HG03575 (cell line): ENCODE results near the gene MED25.

Experiments
- ATAC-seq: cut with Tn5 transposase; IDR thresholded peaks from one replicate; pipeline ENCODE4 v1.9.1; 2021; ENCODE audit not compliant: unreplicated experiment, insufficient number of reproducible peaks, low FRiP score; ENCODE audit errors: extremely low read depth

The MED25 gene

DNA sequence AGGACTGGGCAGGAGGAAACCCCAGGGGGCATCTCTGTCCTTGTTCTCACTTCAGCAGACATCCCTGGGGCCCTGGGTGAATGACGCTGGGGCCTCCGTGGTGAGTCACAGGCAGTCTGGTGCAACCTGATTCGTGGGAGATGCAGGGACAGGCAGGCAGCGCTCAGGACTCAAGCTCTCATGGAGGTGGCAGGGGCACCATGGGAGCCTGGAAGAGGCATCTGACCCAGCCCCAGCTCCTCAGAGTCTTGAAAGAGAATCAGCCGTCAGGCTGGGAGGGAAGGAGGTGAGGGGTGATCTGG, 18.9 kb downstream of the MED25 start:
- no peak for ATAC-seq

DNA sequence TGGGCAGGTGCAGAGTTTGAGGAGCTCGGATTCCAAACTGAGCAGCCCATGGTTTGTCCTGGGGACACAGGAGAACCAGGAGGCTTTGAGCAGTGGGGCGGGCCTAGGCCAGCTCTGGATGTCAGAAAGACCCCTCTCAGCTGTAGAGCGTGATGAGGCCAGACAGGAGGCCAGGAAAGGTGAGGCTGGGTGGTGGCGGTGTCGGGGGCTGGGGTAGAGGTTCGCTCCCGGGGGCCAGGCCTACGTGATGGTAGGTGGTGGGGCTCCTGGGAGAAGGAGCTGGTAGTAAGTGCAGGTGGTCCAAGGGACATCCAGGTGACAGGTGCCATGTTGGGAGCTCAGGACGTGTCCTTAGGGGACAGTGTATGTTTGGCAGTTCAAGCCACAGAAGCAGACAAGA, 19.3 kb downstream of the MED25 start:
- no peak for ATAC-seq

- no peak for ATAC-seq
Observed at GRCh38 chr19:49838885-49839588, 20.9 kb downstream of the MED25 start.

DNA sequence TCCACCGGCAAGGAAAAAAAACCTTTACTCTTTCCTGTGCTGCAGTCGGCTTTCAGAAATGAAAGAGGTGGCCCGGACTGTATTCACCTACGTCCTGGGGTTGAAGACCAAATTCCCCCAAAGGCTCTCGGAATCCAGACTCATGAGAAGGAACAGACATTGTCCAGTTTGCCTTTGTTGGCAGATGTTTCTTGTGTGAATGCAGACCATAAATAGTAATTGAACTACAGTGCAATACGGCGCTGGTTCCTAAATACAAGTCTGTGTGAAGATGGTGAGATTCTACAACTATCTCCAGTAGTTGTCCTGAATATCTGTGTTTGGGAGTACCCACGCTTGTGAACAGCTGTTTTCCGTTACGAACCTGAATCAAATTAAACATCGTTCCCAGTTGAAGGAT, 21.6 kb downstream of the MED25 start:
- ATAC-seq = no peak

DNA sequence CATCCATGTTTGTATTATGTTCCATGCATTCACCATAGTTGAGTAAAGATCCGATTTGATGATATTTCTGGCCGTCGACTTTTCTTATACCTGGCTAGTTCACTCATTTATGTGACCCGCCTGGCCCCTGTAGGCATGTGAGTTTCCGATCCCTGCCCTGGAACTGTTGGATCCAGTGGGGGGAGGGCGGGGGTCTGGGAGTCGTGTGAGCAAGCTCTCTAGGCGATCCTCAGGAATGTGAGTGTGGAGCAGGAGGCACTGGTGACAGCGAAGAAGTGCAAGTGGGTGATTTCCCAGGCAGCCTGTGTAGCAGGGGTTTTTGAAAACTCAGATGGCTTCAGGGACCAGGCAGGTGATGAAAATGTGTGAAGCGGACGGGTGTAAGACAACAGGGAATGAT, 22.2 kb downstream of the MED25 start:
- ATAC-seq = no peak

DNA sequence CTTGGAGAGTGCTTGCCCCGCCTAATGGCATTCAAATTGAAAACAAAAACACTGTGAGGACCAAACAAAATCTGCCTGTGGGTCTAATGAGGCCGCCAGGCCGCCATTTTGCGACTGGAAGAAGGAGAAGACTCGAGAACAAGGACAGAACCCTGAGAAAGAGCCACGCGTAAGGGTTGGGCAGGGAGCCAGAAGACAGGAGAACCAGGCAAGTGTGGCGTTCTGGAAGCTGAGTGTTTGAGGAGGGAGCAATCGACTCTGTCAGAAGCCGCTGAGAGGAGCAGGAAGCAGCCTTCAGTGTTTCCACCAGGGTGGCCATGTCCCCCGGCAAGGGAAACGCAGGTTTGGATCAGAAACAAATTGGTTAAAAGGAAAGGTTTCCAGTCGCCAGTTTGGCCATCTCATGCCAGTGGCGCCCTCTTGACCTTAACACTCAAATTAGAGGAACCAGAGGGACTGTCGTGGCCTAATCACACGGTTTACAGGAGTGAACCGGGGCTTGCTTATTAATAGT, 22.7 kb downstream of the MED25 start:
- ATAC-seq = no peak

GRCh38 chr19:49843265-49843664, 25.2 kb downstream of the MED25 start:
- no peak for ATAC-seq

DNA sequence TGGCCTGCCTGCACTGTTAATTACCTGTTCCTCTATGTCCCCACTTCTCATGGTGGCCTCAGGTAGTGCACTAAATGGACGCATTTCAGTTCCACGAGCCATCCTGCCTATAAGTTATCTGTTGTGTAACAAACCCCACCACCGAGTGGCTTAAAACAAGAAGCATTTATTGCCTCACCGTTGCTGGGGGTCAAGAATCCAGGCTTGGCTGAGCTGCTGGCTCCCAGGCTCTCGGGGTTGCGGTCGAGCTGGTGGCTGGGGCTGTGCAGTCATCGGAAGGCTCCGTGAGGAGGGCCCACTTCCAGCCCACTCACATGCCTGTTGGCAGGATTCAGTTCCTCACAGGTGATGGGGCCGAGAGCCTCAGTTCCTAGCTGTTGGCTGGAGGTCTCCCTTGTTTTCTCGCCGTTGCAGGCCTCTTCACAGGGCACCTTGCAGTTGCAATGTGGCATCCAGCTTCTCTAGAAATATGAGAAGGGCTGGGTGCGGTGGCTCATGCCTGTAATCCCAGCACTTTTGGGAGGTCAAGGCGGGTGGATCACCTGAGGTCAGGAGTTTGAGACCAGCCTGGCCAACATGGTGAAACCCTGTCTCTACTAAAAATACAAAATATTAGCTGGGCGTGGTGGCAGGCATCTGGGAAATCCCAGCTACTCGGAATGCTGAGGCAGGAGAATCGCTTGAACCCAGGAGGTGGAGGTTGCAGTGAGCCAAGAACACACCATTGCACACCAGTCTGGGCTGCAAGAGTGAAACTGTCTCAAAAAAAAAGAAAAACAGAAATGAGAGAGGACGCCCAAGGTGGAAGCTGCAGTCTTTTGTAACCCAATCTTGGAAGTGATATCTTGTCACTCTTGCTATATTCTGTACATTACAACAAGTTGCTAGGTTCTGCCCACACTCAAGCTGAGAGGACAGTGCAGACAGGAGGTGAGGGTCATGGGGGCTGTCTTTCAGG, 26.3 kb downstream of the MED25 start:
- no peak for ATAC-seq

GRCh38 chr19:49845414-49845813, 27.3 kb downstream of the MED25 start:
- no peak for ATAC-seq

GRCh38 chr19:49846408-49846807, 28.3 kb downstream of the MED25 start:
- ATAC-seq = no peak

- no peak for ATAC-seq
Observed at GRCh38 chr19:49847731-49848696, 29.9 kb downstream of the MED25 start.

DNA sequence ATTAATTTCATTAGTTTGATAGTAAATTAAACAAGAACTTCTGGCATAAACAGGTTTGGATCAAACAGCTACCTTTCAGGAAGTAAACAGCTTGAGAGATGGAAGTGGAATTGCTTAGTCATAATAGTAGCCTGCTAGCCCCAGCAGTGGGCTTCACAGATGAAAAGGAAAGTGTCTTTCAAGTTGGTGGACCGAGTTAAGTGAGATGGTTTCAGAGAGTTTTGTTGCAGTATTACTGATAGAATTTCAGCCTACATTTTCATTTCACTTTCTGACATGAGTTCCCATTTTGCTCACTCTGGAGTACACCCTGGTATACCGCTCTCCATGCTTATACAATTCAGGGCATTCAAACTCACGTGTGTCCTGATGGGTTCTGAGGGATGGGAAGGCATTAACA, 30.8 kb downstream of the MED25 start:
- no peak for ATAC-seq

DNA sequence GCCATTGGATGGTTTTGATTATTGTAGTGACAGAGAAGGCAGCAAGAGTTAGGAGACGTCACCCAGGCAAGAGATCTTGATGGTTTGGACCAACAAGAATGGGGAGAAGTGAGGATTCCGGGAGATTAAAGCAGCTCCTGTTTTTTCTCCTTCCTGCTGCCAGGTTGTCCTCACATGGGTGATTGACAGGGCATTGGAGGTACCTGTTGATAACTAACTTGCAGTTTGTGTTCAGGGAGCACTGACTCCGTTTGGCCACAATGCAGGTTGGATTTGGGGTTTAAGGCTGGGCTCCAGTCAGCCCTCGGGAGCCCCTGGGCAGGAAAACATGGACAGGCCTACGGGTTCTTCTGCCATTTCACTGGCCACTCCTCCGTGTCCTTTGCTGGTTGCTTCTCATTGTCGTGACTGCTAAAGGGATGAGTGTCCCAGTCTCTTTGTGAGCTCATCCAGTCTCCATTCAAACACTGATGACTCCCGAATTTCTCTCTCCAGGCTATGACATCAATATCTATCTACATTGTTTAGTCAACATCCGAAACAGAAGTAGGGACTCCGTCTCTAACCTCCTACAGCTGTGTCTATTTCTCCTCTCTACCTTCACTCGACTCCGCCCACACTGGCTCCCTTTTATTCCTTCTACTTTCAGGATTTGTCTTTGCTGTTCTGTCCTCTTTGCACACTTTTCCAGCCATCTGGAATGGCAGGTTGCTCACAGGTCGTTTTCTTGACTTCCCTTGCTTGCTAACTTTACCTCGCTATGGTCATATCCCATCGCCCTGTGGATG, 31.5 kb downstream of the MED25 start:
- ATAC-seq = no peak

DNA sequence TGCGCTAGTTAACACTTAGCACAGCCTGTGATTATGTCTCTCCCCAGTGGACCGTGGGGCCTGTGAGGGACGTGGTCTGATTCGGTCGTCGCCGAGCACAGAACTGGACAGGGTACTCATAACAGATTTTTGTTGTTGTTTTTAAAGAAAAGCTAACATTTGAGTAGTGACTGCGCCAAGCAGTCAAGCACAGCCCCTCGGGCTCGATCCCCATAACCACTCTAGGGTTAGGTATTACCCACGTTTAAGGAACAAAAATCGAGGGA, 32.1 kb downstream of the MED25 start:
- ATAC-seq = no peak

DNA sequence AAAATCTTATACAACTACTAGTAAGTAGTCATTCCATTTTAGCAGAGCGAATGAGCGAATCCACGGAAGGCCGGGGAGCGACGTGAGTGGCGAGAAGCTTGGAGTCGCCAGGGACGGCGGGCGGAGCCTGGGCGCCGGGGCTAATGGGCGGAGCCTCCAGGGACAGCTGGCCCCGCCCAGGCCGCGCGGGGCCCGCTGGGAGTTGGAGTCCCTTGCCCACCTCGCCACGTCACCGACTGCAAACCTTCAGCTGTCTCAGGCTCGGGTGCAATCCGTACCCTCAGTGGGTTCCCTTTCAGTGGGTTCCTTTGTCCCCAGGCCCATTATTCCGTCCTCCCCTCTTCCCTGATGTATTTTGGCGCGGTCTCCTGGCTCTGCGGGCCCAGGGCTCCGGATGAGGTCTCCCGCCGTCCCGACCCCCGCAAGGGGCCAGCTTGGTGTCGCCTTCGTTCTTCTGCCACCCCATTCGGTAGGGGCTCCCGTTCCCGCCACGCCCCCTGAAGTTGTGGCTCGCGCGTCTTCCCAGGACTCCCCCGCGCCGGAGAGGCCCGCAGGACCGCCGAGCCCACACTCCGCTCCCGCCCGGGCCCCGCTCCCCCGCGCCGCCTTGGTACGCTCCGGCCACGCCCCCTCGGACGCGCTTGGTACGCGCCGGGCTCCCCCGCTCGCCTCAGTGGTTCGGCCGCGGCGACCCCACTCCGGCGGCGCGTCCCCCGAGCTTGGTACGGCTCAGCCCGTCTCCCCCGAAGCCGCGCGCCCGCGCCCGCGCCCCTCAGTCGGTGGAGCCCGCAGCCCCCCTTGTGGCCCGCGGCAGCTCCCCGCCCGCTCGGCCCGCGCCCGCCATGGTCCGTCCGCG, 32.6 kb downstream of the MED25 start, which contains the start of gene PTOV1:
Gene PTOV1, plus strand, starts transcription at position 673 of the 856 bp plus-strand sequence.
- no peak for ATAC-seq

DNA sequence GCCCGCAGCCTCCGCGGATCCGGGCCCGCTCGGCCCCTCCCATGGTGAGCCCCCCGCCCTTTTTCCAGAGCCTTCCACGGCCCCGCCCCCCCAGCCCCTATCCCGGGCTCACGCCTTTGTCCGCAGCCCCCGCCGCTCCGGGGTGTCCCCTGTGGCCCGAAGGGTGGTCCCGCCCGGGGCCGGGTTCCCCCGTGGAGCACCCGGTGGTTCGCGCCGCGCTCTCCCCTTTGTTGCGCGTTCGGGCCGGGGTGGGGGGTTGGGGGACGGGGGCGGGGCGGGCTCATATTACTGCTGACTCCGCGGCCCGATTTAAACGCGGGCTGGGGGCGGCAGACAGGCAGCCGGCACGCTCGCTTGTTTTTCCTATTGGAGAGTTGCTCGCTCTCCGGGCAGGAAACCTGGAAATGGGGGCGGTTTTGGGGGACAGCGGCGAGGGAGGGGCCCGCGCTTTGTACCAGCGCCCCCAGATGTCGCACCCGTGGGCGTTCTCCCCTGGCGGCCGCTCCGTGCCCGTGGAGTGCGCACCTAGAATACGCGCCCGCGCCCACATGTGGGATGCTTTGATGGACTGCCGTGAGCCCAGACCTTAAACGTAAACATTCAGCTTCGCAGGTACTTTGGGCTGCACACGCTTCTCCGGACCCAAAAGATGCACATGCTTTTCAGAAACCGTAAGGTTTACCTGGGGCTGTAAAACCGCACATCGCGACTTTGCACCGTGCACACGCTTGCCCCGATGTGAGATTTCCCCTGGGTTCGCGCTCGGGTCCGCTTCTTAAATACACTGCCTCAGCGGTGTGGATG, 33.6 kb downstream of the MED25 start:
- ATAC-seq = no peak

DNA sequence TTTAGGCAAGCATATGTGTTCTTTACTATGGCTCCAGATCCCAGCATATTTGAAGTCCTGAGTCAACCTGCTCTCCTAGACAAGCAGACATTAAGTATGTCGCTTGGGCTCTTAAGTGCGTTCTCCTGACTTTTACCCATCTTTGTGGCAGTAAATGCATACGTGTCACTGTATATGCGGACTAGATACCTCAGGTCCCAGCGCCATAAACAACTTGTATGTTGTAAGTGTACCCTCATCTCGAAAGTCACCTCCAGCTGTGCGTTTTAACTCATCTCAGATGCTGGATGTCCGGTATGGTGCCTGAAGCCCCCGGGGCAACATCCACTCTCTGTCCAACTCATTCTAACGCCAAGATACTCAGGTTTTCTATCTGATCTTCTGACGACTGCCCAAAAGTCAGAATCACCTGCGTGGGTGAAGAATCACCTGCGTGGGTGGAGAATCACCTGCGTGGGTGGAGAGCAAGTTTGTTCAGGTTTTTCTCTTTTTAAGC, 34.6 kb downstream of the MED25 start:
- ATAC-seq = no peak
